ENCODE results near the gene AREG. TPM values are rescaled to one million over a fixed set of nuclear protein-coding genes. Genes with fewer than 3 reads are reported as not detected.

The AREG gene
- total RNA-seq, 8 experiments from 2014 or later = 0.11 to 1.6 (median 0.21) TPM; not detected in 5

- in situ Hi-C loops (cut with MboI; ENCODE audit: low pct_unique_long_range_greater_than_20kb in 2 of 9, low sequenced_read_pairs in 9 of 9, unreplicated experiment in 9 of 9) = no loop called here
- H3K27ac ChIP-seq = no peak overlapping the region
These were observed 29.2 kb upstream of the AREG start for GRCh38 chr4:74415602-74416300.

GRCh38 chr4:74418063-74418670, 26.8 kb upstream of the AREG start:
- H3K4me3 ChIP-seq = no peak overlapping the region
- peak in 2 of 8 experiments; percentile 90 to 94 for ATAC-seq (replicated peaks in 6 of 8)
- in situ Hi-C loops (cut with MboI; ENCODE audit: low pct_unique_long_range_greater_than_20kb in 2 of 9, low sequenced_read_pairs in 9 of 9, unreplicated experiment in 9 of 9) = no loop called here
- 27 to 100% (median 83%) methylated on average over 1 to 6 of the region's 6 CpGs for WGBS, 10 experiments
- no peak overlapping the region for H3K27ac ChIP-seq
- H3K4me1 ChIP-seq (replicated peaks in 1 of 2) = no peaks in the 10 kb centered on the region

More at GRCh38 chr4:74415602-74416300, 29.2 kb upstream of the AREG start:
- Histone ChIP-seq H3K4me3 (no peak overlapping the region), H3K4me1 (replicated peaks in 1 of 2) (peaks cover 0 to 2% of the 10 kb centered on the region in 2 donors)
- peak in 2 of 8 experiments; percentile 15 to 22 for ATAC-seq (replicated peaks in 6 of 8)
- WGBS, 10 experiments = 22 to 84% (median 61%) methylated on average over 2 to 3 of the region's 3 CpGs

GRCh38 chr4:74420863-74421262, 24.1 kb upstream of the AREG start:
- no peak for ATAC-seq (replicated peaks in 6 of 8)
- in situ Hi-C loops (cut with MboI; ENCODE audit: low pct_unique_long_range_greater_than_20kb in 2 of 9, low sequenced_read_pairs in 9 of 9, unreplicated experiment in 9 of 9) = no loop called here
- Histone ChIP-seq H3K27ac (no peak overlapping the region), H3K4me1 (replicated peaks in 1 of 2) (no peaks in the 10 kb centered on the region), H3K4me3 (no peak overlapping the region)
- 40 to 100% (median 100%) methylated on average over 1 to 3 of the region's 5 CpGs; no CpG with 5 or more reads in 4 of the 10 experiments for whole genome bisulfite sequencing, 10 experiments

- in situ Hi-C loops (cut with MboI; ENCODE audit: low pct_unique_long_range_greater_than_20kb in 2 of 9, low sequenced_read_pairs in 9 of 9, unreplicated experiment in 9 of 9) = no loop called here
- no peaks in the 10 kb centered on the region for H3K4me1 ChIP-seq (replicated peaks in 1 of 2)
- H3K4me3 ChIP-seq = no peak overlapping the region
- peak in 2 of 8 experiments; percentile 44 to 74 for ATAC-seq (replicated peaks in 6 of 8)
- WGBS, 10 experiments = 0 to 75% (median 36%) methylated on average over 1 of the region's 1 CpG
- no peak overlapping the region for H3K27ac ChIP-seq
These were observed 21.8 kb upstream of the AREG start for GRCh38 chr4:74423104-74423503.

- in situ Hi-C loops (cut with MboI; ENCODE audit: low pct_unique_long_range_greater_than_20kb in 2 of 9, low sequenced_read_pairs in 9 of 9, unreplicated experiment in 9 of 9) = no loop called here
- ATAC-seq (replicated peaks in 6 of 8) = no peak
- Histone ChIP-seq H3K4me3 (no peak overlapping the region), H3K4me1 (replicated peaks in 1 of 2) (no peaks in the 10 kb centered on the region), H3K27ac (no peak overlapping the region)
- 66 to 100% (median 88%) methylated on average over 1 to 2 of the region's 2 CpGs for WGBS, 10 experiments
These were observed 20.8 kb upstream of the AREG start for GRCh38 chr4:74424111-74424510.

- no peaks in the 10 kb centered on the region for H3K4me1 ChIP-seq (replicated peaks in 1 of 2)
- H3K27ac ChIP-seq = no peak overlapping the region
- 14 to 100% (median 79%) methylated on average over 1 of the region's 1 CpG; no CpG with 5 or more reads in 2 of the 10 experiments for WGBS, 10 experiments
- no peak overlapping the region for H3K4me3 ChIP-seq
- no peak for ATAC-seq (replicated peaks in 6 of 8)
- in situ Hi-C loops (cut with MboI; ENCODE audit: low pct_unique_long_range_greater_than_20kb in 2 of 9, low sequenced_read_pairs in 9 of 9, unreplicated experiment in 9 of 9) = no loop called here
These were observed 18.8 kb upstream of the AREG start for GRCh38 chr4:74426101-74426500.

- no peak for ATAC-seq (replicated peaks in 6 of 8)
- no peak overlapping the region for H3K27ac ChIP-seq
- H3K4me3 ChIP-seq = no peak overlapping the region
- in situ Hi-C loops (cut with MboI; ENCODE audit: low pct_unique_long_range_greater_than_20kb in 2 of 9, low sequenced_read_pairs in 9 of 9, unreplicated experiment in 9 of 9) = no loop called here
- no peaks in the 10 kb centered on the region for H3K4me1 ChIP-seq (replicated peaks in 1 of 2)
These were observed 16.7 kb upstream of the AREG start for GRCh38 chr4:74428276-74428675.

GRCh38 chr4:74431113-74431826, 13.7 kb upstream of the AREG start:
- no peak for ATAC-seq (replicated peaks in 6 of 8)
- WGBS, 10 experiments = 14 to 91% (median 80%) methylated on average over 2 to 11 of the region's 11 CpGs
- Histone ChIP-seq H3K4me3 (no peak overlapping the region), H3K4me1 (replicated peaks in 1 of 2) (no peaks in the 10 kb centered on the region), H3K27ac (no peak overlapping the region)
- in situ Hi-C loops (cut with MboI; ENCODE audit: low pct_unique_long_range_greater_than_20kb in 2 of 9, low sequenced_read_pairs in 9 of 9, unreplicated experiment in 9 of 9) = no loop called here

- H3K4me3 ChIP-seq = no peak overlapping the region
- ATAC-seq (replicated peaks in 6 of 8) = no peak
- in situ Hi-C loops (cut with MboI; ENCODE audit: low pct_unique_long_range_greater_than_20kb in 2 of 9, low sequenced_read_pairs in 9 of 9, unreplicated experiment in 9 of 9) = no loop called here
- 0 to 100% (median 70%) methylated on average over 1 to 2 of the region's 2 CpGs for WGBS, 10 experiments
- H3K4me1 ChIP-seq (replicated peaks in 1 of 2) = no peaks in the 10 kb centered on the region
- no peak overlapping the region for H3K27ac ChIP-seq
These were observed 11.9 kb upstream of the AREG start for GRCh38 chr4:74433043-74433442.

- 0 to 100% (median 74%) methylated on average over 1 to 6 of the region's 7 CpGs; no CpG with 5 or more reads in 1 of the 10 experiments for WGBS, 10 experiments
These were observed 11.3 kb upstream of the AREG start for GRCh38 chr4:74433541-74434172.

GRCh38 chr4:74435296-74435695, 9.6 kb upstream of the AREG start:
- Histone ChIP-seq H3K4me1 (replicated peaks in 1 of 2) (no peaks in the 10 kb centered on the region), H3K27ac (no peak overlapping the region), H3K4me3 (no peak overlapping the region)
- 80 to 83% (median 80%) methylated on average over 1 of the region's 1 CpG; no CpG with 5 or more reads in 7 of the 10 experiments for WGBS, 10 experiments
- in situ Hi-C loops (cut with MboI; ENCODE audit: low pct_unique_long_range_greater_than_20kb in 2 of 9, low sequenced_read_pairs in 9 of 9, unreplicated experiment in 9 of 9) = no loop called here
- ATAC-seq (replicated peaks in 6 of 8) = no peak

More at GRCh38 chr4:74433541-74434172, 11.3 kb upstream of the AREG start:
- no peaks in the 10 kb centered on the region for H3K4me1 ChIP-seq (replicated peaks in 1 of 2)
- H3K4me3 ChIP-seq = no peak overlapping the region
- H3K27ac ChIP-seq = no peak overlapping the region
- in situ Hi-C loops (cut with MboI; ENCODE audit: low pct_unique_long_range_greater_than_20kb in 2 of 9, low sequenced_read_pairs in 9 of 9, unreplicated experiment in 9 of 9) = no loop called here
- peak in 1 of 8 experiments; percentile 63 for ATAC-seq (replicated peaks in 6 of 8)

- Histone ChIP-seq H3K4me1 (replicated peaks in 1 of 2) (no peaks in the 10 kb centered on the region), H3K4me3 (no peak overlapping the region), H3K27ac (no peak overlapping the region)
- ATAC-seq (replicated peaks in 6 of 8) = no peak
- WGBS, 10 experiments = 0 to 100% (median 86%) methylated on average over 1 to 3 of the region's 3 CpGs; no CpG with 5 or more reads in 2 of the 10 experiments
- in situ Hi-C loops (cut with MboI; ENCODE audit: low pct_unique_long_range_greater_than_20kb in 2 of 9, low sequenced_read_pairs in 9 of 9, unreplicated experiment in 9 of 9) = no loop called here
These were observed 7.1 kb upstream of the AREG start for GRCh38 chr4:74437866-74438265.

- H3K27ac ChIP-seq = no peak overlapping the region
- H3K4me1 ChIP-seq (replicated peaks in 1 of 2) = no peaks in the 10 kb centered on the region
- no peak for ATAC-seq (replicated peaks in 6 of 8)
- H3K4me3 ChIP-seq = no peak overlapping the region
- WGBS, 10 experiments = 29 to 100% (median 86%) methylated on average over 1 of the region's 1 CpG; no CpG with 5 or more reads in 5 of the 10 experiments
- in situ Hi-C loops (cut with MboI; ENCODE audit: low pct_unique_long_range_greater_than_20kb in 2 of 9, low sequenced_read_pairs in 9 of 9, unreplicated experiment in 9 of 9) = no loop called here
These were observed 6.3 kb upstream of the AREG start for GRCh38 chr4:74438661-74439060.
